Upper lobe of right lung (tissue), 1 donor: ENCODE data around the gene UQCC3. TPM values are rescaled to one million over a fixed set of nuclear protein-coding genes. Genes with fewer than 3 reads are reported as not detected.
"Not testable (repeated sequence)": the region's sequence is repeated elsewhere in the genome, so short reads cannot be mapped to it uniquely, and the experiment has no call there.

Experiments
- ATAC-seq: fragments of 200-7000 bp; cut with Tn5 transposase; one replicate; pipeline ENCODE4 v1.9.1; 2020; ENCODE audit warnings: mild to moderate bottlenecking, moderate library complexity
- DNase-seq: peaks from one replicate; pipeline ENCODE4 v3.0.0-alpha.2; 2020
- H3K27ac ChIP-seq: fragments of 200-600 bp; one replicate; pipeline ENCODE4 v1.8.0; 2022
- H3K27me3 ChIP-seq: fragments of 200-600 bp; one replicate; pipeline ENCODE4 v1.8.0; 2022; ENCODE audit warnings: mild to moderate bottlenecking
- H3K36me3 ChIP-seq: fragments of 200-600 bp; one replicate; pipeline ENCODE4 v1.8.0; 2022
- H3K4me1 ChIP-seq: fragments of 200-600 bp; one replicate; pipeline ENCODE4 v1.8.0; 2022
- H3K4me3 ChIP-seq: fragments of 200-600 bp; one replicate; pipeline ENCODE4 v1.8.0; 2022; ENCODE audit warnings: mild to moderate bottlenecking
- H3K9me3 ChIP-seq: fragments of 200-600 bp; one replicate; pipeline ENCODE4 v1.8.0; 2022
- intact Hi-C: fragments of 100-400 bp; cut with DNase I; formaldehyde crosslinking; loops from one replicate; pipeline ENCODE4 v1.11.0; 2022
- total RNA-seq: library from RNA; stranded (reverse); fragmentation: NEBNext Ultra II Directional; extraction: Animal tissue kit (Norgen Biotek cat#: 25700); gene quantifications from one replicate; pipeline ENCODE4 v1.2.1, GENCODE V29; 2021
- TF ChIP-seq, protein P1 (sequence below): fragments of 200-600 bp; IDR thresholded peaks from one replicate; pipeline ENCODE4 v1.8.0; 2022; ENCODE audit warnings: antibody characterized with exemption
- donor health status: DM: no; HTN: yes; CAD: no; lungs with severe emphysema.

The UQCC3 gene
- total RNA-seq, 1 donor from 2014 or later: 5.7 TPM

DNA sequence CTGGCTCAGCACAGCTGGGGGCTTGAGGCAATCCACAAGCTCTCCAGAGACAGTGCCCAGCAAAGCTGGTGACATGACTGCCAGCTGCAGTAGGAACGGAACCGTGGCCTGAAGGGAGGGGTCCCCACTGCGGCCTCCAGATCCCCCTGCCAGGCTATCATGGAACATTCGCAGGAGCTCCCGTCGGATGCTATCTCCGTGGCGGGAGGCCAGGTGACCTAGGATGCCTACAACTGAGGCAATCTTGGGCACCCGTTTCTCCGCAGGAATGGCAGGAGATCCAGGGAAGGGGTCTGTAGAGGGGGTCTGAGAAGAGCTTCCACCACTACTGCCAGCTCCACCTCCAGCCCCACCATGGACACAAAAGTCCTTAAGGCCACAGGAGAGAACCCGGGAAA lies 22.5 kb upstream of the UQCC3 start:
- Histone ChIP-seq H3K4me3 (no peak overlapping the region), H3K36me3 (peaks cover 24% of the 10 kb centered on the region), H3K9me3 (no peaks in the 10 kb centered on the region), H3K4me1 (peaks cover 27% of the 10 kb centered on the region), H3K27me3 (no peaks in the 10 kb centered on the region), H3K27ac (no peak overlapping the region)
- intact Hi-C loops: no loop called here
- TF ChIP-seq, protein P1, sequence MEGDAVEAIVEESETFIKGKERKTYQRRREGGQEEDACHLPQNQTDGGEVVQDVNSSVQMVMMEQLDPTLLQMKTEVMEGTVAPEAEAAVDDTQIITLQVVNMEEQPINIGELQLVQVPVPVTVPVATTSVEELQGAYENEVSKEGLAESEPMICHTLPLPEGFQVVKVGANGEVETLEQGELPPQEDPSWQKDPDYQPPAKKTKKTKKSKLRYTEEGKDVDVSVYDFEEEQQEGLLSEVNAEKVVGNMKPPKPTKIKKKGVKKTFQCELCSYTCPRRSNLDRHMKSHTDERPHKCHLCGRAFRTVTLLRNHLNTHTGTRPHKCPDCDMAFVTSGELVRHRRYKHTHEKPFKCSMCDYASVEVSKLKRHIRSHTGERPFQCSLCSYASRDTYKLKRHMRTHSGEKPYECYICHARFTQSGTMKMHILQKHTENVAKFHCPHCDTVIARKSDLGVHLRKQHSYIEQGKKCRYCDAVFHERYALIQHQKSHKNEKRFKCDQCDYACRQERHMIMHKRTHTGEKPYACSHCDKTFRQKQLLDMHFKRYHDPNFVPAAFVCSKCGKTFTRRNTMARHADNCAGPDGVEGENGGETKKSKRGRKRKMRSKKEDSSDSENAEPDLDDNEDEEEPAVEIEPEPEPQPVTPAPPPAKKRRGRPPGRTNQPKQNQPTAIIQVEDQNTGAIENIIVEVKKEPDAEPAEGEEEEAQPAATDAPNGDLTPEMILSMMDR: no peak
- no peak for ATAC-seq
- DNase-seq: no peak

DNA sequence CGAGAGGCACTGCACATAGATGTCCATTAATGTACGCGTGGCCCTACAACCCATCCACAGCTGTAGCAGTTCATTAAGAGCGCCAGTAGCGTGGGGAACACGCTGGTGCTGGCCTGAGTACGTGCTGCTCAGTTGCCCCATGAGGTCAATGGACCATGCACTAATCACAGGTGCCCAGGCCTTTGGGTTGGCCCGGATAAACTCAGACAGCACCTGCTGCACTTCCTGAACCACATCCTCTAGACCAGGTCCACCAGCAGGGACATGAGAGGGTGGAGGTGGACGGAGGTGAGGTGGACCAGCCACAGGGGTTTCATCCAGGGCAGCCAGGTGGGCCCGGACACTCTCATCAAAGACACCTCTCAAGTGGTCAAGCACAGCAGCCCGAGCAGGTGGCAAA lies 22.0 kb upstream of the UQCC3 start:
- peaks cover 18% of the 10 kb centered on the region for H3K36me3 ChIP-seq
- DNase-seq (no peak), ATAC-seq (no peak)
- H3K4me3 ChIP-seq: no peak overlapping the region
- intact Hi-C loops: no loop called here
- H3K4me1 ChIP-seq: peaks cover 27% of the 10 kb centered on the region
- TF ChIP-seq, protein P1: no peak
- no peak overlapping the region for H3K27ac ChIP-seq
- no peaks in the 10 kb centered on the region for H3K9me3 ChIP-seq
- no peaks in the 10 kb centered on the region for H3K27me3 ChIP-seq

DNA sequence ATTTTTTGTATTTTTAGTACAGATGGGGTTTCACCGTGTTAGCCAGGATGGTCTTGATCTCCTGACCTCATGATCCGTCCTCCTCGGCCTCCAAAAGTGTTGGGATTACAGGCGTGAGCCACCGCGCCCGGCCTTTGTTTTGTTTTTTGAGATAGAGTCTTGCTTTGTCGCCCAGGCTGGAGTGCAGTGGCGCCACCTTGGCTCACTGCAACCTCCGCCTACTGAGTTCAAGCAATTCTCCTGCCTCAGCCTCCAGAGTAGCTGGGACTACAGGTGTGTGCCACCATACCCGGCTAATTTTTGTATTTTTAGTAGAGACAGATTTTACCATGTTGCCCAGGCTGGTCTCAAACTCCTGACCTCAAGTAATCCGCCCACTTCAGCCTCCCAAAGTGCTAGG lies 21.2 kb upstream of the UQCC3 start:
- H3K27me3 ChIP-seq, DNase-seq, H3K4me3 ChIP-seq, intact Hi-C loops, H3K9me3 ChIP-seq, ATAC-seq, H3K27ac ChIP-seq: not testable (repeated sequence)
- Histone ChIP-seq H3K4me1 (peaks cover 21% of the 10 kb centered on the region), H3K36me3 (peaks cover 18% of the 10 kb centered on the region)

DNA sequence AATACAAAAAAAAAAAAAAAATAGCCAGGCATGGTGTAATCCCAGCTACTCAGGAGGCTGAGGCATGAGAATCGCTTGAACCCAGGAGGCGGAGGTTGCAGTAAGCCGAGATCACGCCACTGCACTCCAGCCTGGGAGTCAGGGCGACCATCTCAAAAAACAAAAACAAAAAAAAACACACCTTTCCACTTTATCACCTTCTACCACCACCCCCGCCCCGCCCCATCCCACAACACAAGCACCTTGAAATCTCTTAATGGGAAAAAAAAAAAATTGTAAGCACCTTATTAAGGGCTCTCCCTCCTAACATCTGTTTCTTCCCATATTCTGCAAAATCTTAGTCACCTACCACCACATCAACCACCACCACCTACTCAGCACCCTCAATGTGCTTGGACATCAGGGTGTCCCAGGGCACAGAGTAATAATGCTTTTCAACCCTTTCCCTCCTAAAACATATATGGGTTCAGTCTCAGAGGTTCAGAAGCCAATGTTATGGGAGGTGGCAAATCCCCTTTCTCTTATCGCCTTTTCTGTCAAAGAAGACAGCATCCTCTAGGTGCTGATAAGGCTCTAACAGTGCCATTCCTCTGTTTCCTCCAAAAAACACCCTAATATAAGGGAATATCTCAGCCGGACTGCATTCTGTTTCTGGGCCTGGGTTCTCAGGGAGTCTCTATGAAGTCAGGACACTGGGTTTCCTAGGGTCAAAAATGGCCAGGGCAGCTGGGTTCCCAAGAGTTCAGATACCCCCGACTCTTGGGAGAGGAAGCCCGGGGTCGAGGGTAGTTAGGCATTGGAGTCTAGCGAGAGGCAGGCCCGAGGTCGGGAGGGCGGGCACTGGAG lies 19.1 kb upstream of the UQCC3 start:
- ATAC-seq (no peak), DNase-seq (no peak)
- peaks cover 11% of the 10 kb centered on the region for H3K4me1 ChIP-seq
- peak overlapping the region; percentile 95 for H3K27ac ChIP-seq
- H3K9me3 ChIP-seq: no peaks in the 10 kb centered on the region
- peak overlapping the region; percentile 84 for H3K4me3 ChIP-seq
- peaks cover 18% of the 10 kb centered on the region for H3K36me3 ChIP-seq
- TF ChIP-seq, protein P1: no peak
- intact Hi-C loops: no loop called here
- H3K27me3 ChIP-seq: no peaks in the 10 kb centered on the region

DNA sequence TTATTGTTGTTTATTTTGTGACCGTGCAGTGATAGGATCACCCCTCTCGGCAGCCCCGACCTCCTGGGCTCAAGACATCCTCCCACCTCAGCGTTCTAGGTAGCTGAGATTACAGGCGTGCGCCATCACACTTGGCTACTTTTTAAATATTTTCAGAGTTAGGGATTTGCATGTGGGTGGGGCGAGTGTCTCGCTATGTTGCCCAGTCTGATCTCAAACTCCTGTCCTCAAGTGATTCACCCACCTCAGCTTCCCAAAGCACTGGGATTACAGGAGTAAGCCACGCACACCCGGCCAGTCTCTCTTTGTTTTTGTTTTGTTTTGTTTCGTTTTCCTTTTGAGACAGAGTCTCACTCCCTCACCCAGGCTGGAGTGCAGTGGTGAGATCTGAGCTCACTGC lies 17.2 kb upstream of the UQCC3 start:
- H3K4me1 ChIP-seq: peaks cover 11% of the 10 kb centered on the region
- H3K27me3 ChIP-seq: no peaks in the 10 kb centered on the region
- DNase-seq (no peak), ATAC-seq (no peak)
- H3K27ac ChIP-seq: no peak overlapping the region
- H3K4me3 ChIP-seq: no peak overlapping the region
- intact Hi-C loops: no loop called here
- TF ChIP-seq, protein P1: no peak
- H3K9me3 ChIP-seq: no peaks in the 10 kb centered on the region
- peaks cover 5% of the 10 kb centered on the region for H3K36me3 ChIP-seq

DNA sequence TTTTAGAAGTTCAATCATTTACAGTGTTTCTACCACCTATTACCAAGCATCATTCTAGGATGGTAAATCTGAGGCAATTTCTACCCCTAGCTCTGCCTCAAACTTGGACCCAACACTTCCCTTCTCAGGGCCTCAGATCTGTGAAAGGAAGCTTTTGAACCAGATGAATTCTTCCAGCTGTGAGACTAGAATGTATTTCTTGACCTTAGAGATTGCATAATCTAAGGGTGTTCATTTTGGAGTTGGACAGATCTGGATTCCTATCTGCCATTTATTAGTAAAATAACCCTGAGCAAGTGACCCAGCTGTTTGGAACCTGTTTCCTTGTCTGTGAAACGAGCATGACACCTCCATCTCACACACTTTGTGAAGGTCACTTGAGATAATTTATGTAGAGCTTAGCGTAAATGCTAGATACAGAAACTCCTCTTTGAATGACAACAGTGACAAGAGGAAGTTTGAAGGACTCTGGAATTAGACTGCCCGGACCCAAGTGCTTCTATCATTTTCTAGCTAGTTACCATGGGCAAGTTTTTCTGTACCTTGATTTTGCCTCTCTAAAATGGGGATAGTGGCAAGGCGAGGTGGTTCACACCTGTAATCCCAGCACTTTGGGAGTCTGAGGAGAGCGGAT lies 14.6 kb upstream of the UQCC3 start:
- TF ChIP-seq, protein P1: no peak
- H3K9me3 ChIP-seq: no peaks in the 10 kb centered on the region
- intact Hi-C loops: no loop called here
- no peaks in the 10 kb centered on the region for H3K36me3 ChIP-seq
- DNase-seq: no peak
- no peak overlapping the region for H3K27ac ChIP-seq
- no peak overlapping the region for H3K4me3 ChIP-seq
- H3K27me3 ChIP-seq: no peaks in the 10 kb centered on the region
- no peak for ATAC-seq
- H3K4me1 ChIP-seq: peaks cover 6% of the 10 kb centered on the region
